Esophagus muscularis mucosa (tissue), 4 donors: ENCODE data around the gene POLE.

Source experiments
- CTCF ChIP-seq, 3 experiments: fragments of 200-600 bp in 2 of 3; fragments of 450-650 bp in 1 of 3; sonication (generic) in 2 of 3; IDR thresholded peaks; one replicate each; pipeline ENCODE4 v1.5.1; 2017 to 2019; ENCODE audit warnings: antibody characterized with exemption in 3 of 3, mild to moderate bottlenecking in 2 of 3, moderate library complexity in 1 of 3
- EP300 ChIP-seq: sonication (generic); formaldehyde crosslinking; IDR thresholded peaks from one replicate; pipeline ENCODE4 v1.6.1; 2017; ENCODE audit warnings: antibody characterized with exemption
- POLR2A ChIP-seq: fragments of 450-650 bp; IDR thresholded peaks from one replicate; pipeline ENCODE4 v1.6.1; 2017; ENCODE audit warnings: antibody characterized with exemption, moderate library complexity, mild to moderate bottlenecking, low read depth
- POLR2AphosphoS5 ChIP-seq, 2 donors: sonication (generic); formaldehyde crosslinking; IDR thresholded peaks; one replicate each; pipeline ENCODE4 v1.6.1; 2017; ENCODE audit warnings: antibody characterized with exemption in 2 of 2

DNA sequence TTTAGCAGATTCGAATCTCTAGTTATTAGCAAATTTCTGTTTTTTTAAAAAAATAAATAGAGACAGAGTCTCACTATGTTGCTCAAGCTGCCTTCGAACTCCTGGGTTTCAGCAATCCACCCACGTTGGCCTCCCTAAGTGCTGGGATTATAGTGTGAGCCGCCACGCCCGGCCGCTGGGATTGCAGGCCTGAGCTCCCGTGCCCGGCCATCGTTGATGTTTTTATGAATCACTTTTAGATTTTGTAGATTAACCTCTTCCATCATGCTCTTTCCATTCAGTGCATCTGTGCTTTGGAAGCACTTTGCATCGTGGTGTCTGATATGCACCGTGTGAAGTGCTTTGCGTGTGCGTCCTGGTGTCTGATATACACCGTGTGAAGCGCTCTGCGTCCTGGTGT is 44.4 kb upstream of the POLE start:
- TF ChIP-seq CTCF (IDR thresholded peaks at IDR 0.05) (no peak), POLR2A (no peak), EP300 (no peak), POLR2AphosphoS5 (IDR thresholded peaks at IDR 0.05) (no peak)
